Stimulated activated CD8-positive, alpha-beta memory T cell treated with anti-CD3 and anti-CD28 coated beads, Interleukin-4, amount 100 ng/mL, for 24 hours (primary cell): ENCODE results near the gene PAFAH1B1.
"Not testable (repeated sequence)": the region's sequence is repeated elsewhere in the genome, so short reads cannot be mapped to it uniquely, and the experiment has no call there.

Experiments
- DNase-seq: peaks from one replicate; pipeline ENCODE4 v3.0.0-alpha.2; 2020; ENCODE audit warnings: low read depth

Gene PAFAH1B1

DNA sequence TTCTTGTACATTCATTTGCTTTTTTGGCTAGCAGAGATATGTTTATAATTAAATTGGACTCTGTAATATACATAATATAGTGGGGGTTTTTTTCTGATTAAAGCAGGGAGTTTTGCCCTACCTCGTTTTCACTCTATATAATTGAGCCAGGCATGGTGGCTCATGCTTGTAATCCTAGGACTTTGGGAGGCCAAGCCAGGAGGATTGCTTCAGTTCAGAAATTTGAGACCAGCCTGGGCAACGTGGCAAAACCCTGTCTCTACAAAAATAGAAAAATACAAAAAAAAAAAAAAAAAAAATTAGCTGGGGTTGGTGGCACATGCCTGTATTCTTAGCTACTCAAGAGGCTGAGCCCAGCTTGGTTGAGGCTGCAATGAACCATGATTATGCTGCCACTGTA, 42.2 kb downstream of the PAFAH1B1 start:
- DNase-seq, result no peak

DNA sequence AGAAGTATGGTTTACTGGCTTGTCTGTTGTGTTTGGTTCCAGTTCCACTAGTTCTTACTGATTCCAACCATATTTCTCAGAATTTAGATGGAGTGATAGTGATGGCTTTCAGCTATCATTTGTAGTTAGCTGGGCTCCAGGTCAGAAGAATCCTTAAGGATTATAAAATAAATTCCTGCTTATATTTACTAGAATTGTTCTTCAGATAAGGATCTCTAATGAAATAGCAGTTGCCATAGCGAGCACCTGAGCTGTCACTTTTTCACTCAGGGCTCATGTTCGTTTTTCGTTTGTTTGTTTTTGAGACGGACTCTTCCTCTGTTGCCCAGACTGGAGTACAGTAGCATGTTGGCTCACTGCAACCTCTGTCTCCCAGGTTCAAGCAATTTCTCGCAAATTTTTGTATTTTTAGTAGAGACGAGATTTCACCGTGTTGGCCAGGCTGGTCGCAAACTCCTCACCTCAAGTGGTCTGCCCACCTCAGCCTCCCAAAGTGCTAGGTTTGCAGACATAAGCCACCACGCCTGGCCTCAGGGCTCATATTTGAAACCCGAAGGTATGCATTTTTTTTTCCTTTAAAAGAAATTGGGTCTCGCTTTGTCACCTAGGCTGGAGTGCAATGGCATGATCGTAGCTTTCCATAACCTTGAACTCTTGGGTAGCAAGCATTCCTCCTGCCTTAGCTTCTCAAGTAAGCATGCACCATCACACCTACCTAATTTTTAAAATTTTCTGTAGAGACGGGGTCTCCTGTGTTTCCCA, 42.9 kb downstream of the PAFAH1B1 start:
- no peak for DNase-seq

DNA sequence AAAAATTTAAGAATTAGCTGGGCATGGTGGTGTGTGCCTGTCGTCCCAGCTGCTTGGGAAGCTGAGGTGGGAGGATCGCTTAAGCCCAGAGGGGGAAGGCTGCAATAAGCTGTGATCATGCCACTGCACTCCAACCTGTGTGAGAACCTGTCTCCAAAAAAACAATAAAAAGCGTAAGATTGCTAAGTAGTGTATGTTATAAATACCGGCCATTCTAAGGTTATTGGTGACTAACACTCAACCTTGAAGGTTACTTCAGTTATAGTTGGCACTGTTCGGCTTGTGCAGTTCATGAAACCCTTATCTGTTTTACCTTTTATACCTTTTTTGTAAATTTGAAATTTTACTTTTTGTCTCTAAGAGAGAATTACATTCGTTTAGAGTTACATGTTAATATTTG, 44.0 kb downstream of the PAFAH1B1 start:
- no peak for DNase-seq

DNA sequence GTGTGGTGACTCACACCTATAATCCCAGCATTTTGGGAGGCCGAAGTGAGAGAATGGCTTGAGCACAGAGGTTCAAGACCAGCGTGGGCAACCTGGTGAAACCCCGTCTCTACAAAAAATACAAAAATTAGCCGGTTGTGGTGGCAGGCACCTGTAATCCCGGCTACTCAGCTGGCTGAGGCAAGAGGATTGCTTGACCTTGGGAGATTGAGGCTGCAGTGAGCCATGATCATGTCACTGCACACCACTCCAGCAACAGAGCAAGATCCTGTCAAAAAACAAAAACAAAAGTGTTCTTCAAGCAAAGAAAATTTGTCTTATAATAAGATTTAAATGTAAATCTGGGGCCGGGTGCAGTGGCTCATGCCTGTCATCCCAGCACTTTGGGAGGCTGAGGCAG, 51.5 kb downstream of the PAFAH1B1 start:
- DNase-seq, result no peak

DNA sequence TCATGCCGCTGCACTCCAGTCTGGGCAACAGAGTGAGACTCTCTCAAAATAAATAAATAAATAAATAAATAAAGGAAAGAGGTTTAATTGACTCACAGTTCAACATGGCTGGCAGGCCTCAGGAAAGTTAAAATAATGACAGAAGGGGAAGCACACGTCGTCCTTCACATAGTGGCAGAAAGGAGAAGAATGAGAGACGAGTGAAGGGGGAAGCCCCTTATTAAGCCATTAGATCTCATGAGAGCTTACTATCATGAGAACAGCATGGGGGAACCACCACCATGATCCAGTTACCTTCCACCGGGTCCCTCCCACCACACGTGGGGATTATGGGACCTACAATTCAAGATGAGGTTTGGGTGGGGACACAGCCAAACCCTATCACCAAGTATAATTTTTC, 54.5 kb downstream of the PAFAH1B1 start:
- DNase-seq, result no peak

DNA sequence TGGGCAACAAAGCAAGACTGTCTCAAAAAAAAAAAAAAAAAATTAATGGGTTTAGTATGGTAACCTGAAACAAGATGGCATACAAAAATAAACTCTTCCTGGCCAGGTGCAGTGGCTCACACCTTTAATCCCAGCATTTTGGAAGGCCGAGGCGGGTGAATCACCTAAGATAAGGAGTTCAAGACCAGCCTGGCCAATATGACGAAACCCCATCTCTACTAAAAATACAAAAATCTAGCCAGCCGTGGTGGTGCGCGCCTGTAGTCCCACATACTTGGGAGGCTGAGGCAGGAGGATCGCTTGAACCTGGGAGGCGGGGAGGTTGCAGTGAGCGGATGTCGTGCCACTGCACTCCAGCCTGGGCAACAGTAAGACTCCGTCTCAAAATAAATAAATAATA, 55.7 kb downstream of the PAFAH1B1 start:
- DNase-seq, result no peak

DNA sequence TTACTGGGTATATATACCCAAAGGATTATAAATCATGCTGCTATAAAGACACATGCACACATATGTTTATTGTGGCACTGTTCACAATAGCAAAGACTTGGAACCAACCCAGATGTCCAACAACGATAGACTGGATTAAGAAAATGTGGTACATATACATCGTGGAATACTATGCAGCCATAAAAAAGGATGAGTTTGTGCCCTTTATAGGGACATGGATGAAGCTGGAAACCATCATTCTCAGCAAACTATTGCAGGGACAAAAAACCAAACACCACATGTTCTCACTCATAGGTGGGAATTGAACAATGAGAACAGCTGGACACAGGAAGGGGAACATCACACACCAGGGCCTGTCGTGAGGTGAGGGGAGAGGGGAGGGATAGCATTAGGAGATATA, 59.5 kb downstream of the PAFAH1B1 start:
- DNase-seq, result not testable (repeated sequence)

DNA sequence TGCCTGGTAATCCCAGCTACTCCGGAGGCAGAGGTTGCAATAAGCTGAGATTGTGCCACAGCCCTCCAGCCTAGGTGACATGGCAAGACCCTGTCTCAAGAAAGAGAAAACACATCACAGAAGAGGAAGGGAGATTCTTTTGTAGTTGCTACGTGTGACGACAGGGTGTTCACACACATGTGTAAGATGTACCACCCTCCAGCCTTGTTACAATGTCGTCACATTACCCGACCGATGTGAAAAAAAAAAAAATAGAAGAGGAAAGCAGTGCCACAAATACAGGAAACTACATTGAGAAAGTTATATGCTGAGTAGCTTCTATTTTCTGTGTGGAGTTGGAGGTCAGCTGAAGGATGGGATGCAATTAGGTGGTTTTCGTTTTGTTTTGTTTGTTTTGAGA, 62.1 kb downstream of the PAFAH1B1 start:
- no peak for DNase-seq

DNA sequence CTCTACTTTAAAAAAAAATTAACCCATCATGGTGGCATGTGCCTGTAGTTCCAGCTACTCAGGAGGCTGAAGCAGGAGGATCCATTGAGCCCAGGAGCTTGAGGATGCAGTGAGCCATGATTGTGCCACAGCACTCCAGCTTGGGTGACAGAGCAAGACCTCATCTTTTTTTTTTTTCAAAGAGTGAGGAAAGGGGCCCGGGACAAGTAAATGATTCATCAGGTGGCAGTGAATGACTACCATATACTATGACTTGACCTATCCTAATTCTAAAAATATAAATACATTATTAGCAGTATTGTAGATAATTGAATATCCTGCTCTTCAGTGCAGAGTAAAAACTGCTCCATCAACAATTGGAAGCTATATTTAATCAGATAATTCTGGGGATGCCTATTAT, 62.8 kb downstream of the PAFAH1B1 start:
- DNase-seq, result no peak

DNA sequence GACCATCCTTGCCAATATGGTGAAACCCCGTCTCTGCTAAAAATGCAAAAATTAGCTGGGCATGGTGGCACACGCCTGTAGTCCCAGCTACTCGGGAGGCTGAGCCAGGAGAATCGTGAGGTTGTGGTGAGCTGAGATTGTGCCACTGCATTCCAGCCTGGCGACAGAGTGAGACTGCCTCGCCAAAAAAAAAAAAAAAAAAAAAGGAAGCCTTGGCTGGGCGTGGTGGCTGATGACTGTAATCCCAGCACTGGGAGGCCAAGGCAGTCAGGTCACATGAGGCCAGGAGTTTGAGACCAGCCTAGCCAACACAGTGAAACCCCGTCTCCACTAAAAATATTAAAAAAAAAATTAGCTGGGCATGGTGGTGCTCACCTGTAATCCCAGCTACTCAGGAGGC, 65.9 kb downstream of the PAFAH1B1 start:
- DNase-seq, result not testable (repeated sequence)

DNA sequence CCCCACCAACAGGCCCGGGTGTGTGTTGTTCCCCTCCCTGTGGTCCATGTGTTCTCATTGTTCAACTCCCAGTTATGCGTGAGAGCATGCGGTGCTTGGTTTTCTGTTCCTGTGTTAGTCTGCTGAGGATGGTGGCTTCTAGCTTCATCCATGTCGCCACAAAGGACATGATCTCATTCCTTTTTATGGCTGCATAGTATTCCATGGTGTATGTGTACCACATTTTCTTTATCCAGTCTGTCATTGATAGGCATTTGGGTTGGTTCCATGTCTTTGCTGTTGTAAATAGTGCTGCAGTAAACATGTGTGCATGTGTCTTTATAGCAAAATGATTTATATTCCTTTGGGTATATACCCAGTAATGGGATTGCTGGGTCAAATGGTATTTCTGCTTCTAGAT, 67.0 kb downstream of the PAFAH1B1 start:
- DNase-seq, result not testable (repeated sequence)

DNA sequence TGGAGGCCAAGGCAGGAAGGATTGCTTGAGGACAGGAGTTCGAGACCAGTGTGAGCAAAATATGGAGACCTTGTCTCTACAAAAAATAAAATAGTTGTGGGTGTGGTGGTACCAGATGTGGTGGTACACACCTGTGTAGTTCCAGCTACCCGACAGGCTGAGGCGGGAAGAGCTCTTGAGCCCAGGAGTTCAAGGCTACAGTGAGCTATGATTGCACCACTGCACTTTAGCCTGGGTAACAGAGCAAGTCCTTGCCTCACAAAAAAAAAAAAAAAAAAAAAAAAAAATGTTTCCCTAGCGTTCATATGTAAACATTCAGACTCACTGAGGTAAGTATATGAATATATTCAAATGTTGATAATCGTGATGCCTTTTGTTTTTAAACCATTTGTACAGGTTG, 78.6 kb downstream of the PAFAH1B1 start:
- DNase-seq, result no peak

DNA sequence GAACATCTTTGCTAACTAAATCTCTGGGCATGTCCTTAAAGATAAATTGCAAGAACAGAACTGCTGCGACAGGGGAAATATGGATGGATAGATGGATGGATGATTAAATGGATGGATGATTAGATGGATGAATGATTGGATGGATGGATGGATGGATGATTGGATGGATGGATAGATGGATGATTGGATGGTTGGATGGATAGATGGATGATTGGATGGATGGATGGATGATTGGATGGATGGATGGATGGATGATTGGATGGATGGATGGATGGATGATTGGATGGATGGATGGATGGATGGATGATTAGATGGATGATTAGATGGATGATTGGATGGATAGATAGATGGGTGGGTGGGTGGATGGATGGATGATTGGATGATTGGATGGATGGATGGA, 85.8 kb downstream of the PAFAH1B1 start:
- DNase-seq, result not testable (repeated sequence)

DNA sequence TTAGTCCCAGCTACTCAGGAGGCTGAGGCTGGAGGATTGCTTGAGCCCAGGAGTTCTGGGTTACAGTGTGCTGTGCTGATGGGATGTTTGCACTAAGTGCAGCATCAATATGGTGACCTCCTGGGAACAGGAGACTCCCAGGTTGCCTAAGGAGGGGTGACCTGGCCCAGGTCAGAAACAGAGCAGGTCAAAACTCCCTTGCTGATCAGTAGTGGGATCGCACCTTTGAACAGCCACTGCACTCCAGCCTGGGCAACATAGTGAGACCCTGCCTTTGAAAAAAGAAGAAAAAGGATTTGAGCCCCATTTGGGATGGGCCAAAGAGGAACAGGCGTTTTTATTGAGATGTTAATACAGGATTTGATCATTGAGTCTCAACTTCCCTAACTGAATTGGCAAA, 87.5 kb downstream of the PAFAH1B1 start:
- DNase-seq, result no peak

DNA sequence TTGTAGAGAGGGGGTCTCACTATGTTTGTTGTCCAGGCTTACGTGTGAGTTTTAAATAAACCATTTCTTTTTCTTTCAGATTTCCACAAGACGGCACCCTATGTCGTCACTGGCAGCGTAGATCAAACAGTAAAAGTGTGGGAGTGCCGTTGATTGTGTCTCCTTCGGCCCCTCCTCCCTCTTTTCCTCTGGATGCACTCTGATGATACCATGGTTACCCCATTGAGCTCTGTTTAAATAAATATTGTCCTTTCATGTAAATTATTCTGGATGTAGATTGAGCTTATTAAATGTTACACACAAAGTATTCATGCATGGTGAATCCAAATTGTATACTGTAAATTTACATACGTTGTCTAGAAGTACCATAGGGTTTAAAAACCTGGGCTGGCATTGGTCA, 88.2 kb downstream of the PAFAH1B1 start:
- DNase-seq, result no peak

DNA sequence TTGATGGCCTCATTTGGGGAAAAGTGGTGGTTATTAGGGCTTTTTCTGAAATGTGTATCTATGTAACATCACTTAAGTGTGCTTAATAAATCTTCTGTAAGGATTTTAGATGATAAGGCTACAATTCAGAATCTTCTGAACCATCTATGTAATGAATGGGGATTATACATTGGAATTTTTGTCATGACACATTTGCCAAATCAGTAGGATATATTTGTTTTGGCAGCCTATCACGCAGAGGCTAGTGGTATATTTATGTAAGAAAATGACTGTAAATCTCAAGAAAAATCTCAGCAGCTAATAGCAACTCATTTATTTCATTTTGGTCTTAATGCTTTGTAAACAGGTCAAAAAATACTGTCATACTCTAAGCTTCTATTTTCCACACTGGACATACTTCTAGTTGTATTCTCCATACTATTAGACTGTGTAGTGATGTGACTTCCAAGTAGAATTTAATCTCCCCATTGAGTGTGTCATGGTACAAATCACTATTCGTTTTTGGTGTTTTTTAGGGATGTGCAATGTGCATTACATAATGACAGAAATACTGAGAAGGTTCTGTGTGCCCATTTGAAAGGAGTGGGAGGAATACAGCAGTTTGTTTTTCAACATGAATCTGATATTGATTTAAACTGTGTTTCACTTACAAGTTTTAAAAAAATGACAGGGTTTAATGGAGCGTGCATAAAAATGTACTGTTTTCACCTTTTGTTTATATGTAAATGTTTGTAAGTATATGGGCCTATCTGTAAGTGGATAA, 88.9 kb downstream of the PAFAH1B1 start:
- no peak for DNase-seq

DNA sequence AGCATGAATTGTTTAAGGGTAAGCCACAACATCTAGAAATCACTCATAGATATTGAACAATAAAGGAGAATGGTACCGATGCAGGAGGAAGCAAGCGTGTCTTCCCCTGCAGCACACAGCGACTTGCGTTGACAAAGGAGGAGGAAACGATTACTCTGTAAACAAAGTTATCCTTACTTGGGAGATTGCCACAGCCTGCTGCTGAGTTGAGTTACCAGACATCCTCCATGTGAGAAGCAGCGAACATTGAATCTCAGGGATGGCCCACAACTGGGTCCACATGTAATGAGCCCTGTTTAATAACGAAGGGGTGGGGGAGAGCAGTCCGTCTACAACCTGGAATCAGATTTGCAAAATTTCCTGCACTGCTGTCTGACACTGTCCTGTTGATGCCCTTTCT, 90.5 kb downstream of the PAFAH1B1 start:
- DNase-seq, result no peak

DNA sequence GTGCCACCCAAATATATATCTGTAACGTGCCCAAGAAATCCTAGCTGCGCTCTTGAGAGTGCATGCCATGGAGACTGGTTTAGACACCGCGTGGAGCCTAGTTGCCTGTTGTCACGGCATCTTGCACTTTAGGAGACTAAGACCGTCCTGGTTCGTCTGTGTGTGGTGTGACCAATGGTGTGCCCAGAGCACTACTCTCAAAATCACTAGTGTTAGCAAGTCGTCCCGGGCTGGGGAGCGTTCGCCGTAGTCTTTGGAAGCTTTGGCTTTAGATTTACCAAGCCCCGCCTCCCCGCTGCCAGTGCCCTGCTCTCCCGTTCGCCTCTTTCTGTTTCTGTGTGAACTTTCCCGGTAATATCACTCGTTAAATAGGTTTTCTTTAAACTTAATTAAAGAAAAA, 91.1 kb downstream of the PAFAH1B1 start:
- DNase-seq, result no peak

DNA sequence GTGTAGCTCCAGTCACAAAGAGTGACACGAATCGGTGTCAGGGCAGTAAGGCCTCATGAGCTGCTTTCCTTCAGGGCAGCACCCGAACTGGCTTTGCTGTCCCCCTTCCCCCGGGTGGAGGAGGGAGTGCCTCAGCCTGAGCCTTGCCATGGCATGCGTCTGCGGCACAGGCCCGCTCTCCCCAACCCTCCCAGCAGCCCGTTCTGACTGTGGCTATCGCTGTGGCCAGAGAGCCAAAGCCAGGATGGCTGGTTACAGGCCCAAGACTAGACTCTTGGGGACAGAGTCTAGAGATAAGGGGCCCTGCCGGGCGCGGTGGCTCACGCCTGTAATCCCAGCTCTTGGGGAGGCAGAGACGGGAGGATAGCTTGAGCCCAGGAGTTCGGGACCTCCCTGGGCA, 92.2 kb downstream of the PAFAH1B1 start:
- DNase-seq, result no peak

DNA sequence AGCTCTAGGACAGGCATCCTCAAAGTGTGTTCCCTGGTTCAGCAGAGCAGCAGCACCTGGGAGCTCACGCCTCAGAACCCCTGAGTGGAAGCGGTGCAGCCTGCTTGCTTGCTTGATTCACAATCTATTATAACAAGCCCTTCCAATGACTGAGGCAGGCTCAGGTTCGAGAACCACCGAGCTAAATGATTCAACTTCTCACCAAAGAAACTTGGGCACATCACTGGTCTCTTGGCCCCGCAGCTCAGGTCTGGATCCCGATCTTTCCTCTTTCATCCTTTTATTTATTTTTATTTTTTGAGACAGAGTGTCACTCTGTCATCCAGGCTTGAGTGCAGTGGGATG, 93.6 kb downstream of the PAFAH1B1 start:
- no peak for DNase-seq

DNA sequence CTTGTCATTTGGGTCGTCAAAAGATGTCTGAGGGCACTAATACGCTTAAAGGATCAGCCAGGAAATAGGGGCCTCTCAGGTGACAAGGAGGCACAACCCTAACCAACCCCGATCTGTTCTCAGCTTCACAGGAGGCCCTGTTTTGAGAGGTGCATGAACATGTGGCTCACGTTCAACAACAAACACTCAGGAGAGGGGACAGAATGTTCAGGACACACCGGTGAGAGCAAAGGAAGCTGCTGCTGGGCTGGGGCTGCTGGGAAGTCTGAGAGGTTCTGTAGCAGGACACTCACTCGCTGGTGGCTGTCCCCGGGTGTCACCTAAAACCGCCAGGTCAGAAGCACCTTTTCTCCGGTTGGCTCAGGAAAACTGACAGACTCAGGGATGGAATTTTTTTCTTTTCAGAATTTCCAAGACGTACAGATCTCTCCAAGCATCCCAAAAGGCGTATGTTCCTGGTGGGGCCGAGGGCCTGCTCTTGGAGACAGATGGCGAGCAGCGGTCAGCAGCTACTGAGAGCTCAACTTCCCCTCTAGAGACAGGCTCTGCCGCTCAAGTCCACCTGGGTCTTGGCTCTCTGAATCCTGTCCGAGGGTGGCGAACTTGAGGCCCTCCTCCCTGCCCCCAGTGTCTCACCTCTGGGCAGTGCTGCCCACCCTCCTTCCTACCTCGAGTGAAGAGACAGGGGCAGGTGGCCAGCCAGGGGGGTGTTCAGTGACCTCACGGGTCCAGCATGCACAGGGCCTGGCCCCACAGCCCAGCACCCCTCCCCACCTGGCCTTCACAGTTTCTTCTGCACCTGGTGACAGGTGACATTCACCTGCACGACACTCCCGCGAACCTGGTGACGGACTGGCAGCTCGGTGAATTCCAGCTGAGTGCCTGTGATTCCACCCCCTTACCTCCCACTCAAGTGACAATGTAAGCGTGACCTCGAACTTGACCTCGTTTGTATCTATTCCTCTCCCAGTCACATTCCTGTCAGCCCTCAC, 95.2 kb downstream of the PAFAH1B1 start:
- no peak for DNase-seq

DNA sequence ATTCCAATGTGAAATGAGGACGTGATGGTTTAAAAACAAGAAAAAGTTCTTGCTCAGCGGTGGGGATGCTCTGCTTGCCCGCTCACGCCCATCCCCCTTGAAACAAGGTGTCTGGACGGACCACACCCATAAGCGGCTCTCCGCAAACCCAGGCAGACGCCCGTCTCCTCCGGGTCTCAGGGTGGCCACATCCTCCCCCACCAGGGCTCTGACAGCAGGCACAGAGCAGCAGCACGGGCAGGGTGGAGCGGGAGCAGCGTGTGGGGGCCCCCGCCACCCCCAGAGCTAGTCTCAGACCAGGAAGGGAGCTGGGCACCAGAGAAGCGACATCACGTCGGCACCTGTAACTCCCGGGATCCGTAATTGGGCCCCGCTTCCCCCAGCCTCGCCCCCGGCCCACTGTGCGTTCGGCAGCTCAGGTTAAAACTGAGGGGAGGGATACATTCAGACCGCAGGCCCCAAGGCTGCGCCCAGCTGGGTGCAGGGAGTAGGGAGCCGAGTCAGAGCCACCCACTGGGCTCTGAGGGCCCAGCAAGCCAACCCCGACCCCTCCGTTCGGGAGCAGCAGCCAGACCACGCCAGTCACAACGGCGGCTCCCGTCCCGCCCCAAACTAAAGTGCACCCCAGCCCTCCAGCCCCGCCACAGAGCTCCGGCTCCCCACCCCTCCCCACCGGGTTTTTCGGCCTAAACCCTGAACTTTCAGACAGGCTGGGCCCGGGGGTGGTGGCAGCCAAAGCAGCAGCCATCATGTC, 96.1 kb downstream of the PAFAH1B1 start:
- no peak for DNase-seq
